HG03558 (cell line): ENCODE data around the gene GARIN5A.

Experiments used
- ATAC-seq: cut with Tn5 transposase; IDR thresholded peaks from one replicate; pipeline ENCODE4 v1.9.1; 2021; ENCODE audit warnings: moderate number of reproducible peaks; ENCODE audit not compliant: unreplicated experiment; ENCODE audit errors: extremely low read depth

GARIN5A gene

GRCh38 chr19:50419580-50420035 is 57.0 kb downstream of the GARIN5A start:
- ATAC-seq: no peak

DNA sequence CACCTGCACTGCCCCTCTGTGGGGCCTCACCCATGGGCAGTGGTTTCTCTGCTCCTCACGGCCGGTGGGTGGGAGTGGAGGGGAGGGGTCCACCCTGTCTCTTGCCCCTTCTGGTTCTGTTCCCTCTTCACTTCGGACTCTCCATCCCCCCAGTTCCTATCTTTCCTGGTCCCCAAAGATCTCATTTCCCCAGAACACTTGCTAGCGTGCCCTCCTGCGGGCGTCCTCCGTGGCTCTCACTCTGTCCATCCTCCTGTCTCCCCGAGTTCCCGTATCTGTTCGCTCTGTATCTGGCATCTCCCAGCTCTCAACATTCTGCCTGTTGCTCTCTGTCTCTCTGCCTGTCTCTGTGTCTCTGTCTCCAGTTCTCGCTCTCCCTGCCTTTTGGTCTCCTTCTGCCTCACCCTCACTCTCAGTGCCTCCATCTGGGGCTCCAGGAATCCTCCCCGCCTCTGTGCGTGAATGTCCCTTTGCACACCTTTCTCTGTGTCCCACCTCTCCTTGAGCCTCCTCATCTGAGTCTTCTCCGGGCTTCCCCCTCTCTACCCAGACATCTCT is 57.5 kb downstream of the GARIN5A start:
- no peak for ATAC-seq

DNA sequence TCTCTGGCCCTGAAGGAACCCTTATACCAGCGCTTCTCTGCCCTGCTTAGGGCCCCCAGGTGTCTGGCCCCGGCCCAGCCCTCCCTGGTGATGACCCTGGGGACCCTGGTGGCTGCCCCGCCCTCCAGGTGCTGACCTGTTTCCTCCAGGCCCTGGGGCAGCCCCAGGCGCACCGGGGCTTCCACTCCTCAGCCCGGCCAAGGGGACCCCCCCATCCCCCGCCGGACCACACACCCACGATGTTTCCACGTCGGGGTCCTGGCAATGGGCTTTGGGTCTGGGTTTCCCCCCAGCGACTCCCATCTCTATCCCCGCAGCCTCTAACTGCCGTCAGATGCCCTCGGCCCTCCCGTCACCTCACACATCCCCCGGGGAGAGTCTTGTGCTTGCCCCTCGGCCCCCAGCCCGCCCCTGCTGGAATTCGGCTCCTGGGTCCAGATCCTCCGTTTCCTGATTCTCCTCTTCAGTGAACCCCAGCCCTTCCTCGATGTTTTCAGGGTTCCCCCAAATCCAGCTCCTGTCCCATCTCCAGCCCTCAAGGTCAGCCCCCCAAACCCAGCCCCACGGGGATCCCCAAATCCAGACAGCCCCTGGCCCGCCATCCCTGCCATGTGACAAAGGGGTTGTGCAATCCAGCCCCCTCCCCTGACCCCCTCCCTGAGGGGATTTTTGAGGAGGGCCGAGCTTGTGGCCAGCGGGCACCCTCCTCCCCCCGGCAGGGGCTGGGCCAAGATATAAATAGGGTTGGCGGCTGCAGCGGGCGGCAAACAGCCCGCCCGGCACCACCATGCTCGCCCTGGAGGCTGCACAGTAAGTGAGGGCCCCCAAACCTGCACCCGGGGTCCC is 58.2 kb downstream of the GARIN5A start, which contains the start of gene SPIB:
Gene SPIB, plus strand, starts transcription at position 763 of the 846 bp plus-strand sequence. Its CDS starts 25 bp downstream, at position 788.
- no peak for ATAC-seq

DNA sequence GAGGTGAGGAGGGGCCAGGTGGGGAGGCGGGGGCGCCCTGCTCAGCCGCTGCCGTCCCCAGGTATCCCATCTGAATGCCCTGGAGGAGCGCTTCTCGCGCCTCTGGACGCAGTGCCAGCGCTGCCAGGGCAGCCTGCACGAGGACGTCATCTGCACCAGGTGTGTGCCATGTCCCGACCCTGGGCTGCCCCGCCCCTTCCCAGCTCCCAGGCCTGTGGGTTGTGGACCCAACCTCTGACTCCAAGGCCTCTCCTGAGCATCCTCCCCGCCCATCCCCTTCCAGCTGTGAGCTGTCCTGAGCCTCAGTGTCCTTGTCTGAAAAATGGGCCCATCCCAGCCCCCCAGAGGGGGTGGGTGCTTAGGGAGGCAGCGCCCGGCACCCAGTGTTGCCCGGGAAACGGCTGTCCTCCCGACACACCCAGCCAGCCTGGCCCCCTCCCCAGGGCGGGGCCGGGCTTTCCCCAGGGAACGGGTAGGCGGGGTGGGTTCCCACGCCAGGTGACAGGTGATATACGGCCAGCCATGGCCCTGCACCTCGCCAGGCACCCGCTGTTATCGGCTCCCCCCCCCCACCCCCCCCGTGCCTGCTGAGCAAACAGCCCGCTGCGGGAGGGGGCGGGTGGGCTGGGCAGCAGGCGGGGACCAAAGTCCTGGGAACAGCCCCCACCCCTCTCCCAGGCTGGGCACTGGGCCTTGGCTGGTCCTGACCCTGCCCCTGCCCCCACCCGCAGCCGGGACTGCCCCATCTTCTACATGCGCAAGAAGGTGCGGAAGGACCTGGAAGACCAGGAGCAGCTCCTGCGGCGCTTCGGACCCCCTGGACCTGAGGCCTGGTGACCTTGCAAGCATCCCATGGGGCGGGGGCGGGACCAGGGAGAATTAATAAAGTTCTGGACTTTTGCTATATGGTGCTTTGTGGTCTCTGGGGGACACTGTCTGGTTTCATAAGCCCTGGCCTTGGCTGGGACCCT is 59.3 kb downstream of the GARIN5A start:
- no peak for ATAC-seq
